ENCODE data around the gene CAPG.

CAPG gene
- long read RNA-seq, donor 1, transcript CAPG-204 (10 exons, 1,151 nt) = major isoform, 54 of 102 reads
- long read RNA-seq, donor 1, transcript CAPG-212 (3 exons, 486 nt) = minor isoform, 6 of 102 reads
- long read RNA-seq, donor 1, partial matches to known transcripts = 38 of 102 reads
- long read RNA-seq, donor 1, other reads (novel, unspliced or antisense) = 0 of 102 reads
- long read RNA-seq, donor 2, transcript CAPG-204 (10 exons, 1,151 nt) = major isoform, 20 of 38 reads
- long read RNA-seq, donor 2, transcript CAPG-212 (3 exons, 486 nt) = minor isoform, 7 of 38 reads
- long read RNA-seq, donor 2, partial matches to known transcripts = 10 of 38 reads
- long read RNA-seq, donor 2, other reads (novel, unspliced or antisense) = 0 of 38 reads
- long read RNA-seq, donor 3, transcript CAPG-204 (10 exons, 1,151 nt) = major isoform, 25 of 36 reads
- long read RNA-seq, donor 3, transcript CAPG-212 (3 exons, 486 nt) = minor isoform, 9 of 36 reads
- long read RNA-seq, donor 3, partial matches to known transcripts = 0 of 36 reads
- long read RNA-seq, donor 3, other reads (novel, unspliced or antisense) = 0 of 36 reads
- long read RNA-seq, donor 4, transcript CAPG-204 (10 exons, 1,151 nt) = major isoform, 28 of 38 reads
- long read RNA-seq, donor 4, partial matches to known transcripts = 10 of 38 reads
- long read RNA-seq, donor 4, other reads (novel, unspliced or antisense) = 0 of 38 reads
- long read RNA-seq, donor 5, transcript CAPG-204 (10 exons, 1,151 nt) = major isoform, 24 of 33 reads
- long read RNA-seq, donor 5, partial matches to known transcripts = 6 of 33 reads
- long read RNA-seq, donor 5, other reads (novel, unspliced or antisense) = 0 of 33 reads
- long read RNA-seq, donor 6, transcript CAPG-212 (3 exons, 486 nt) = minor isoform, 6 of 33 reads
- long read RNA-seq, donor 6, transcript CAPG-204 (10 exons, 1,151 nt) = major isoform, 19 of 33 reads
- long read RNA-seq, donor 6, partial matches to known transcripts = 6 of 33 reads
- long read RNA-seq, donor 6, other reads (novel, unspliced or antisense) = 0 of 33 reads
- long read RNA-seq, donor 7, transcript CAPG-212 (3 exons, 486 nt) = minor isoform, 9 of 30 reads
- long read RNA-seq, donor 7, transcript CAPG-204 (10 exons, 1,151 nt) = major isoform, 21 of 30 reads
- long read RNA-seq, donor 7, partial matches to known transcripts = 0 of 30 reads
- long read RNA-seq, donor 7, other reads (novel, unspliced or antisense) = 0 of 30 reads
- long read RNA-seq, donor 8, transcript CAPG-204 (10 exons, 1,151 nt) = major isoform, 38 of 53 reads
- long read RNA-seq, donor 8, partial matches to known transcripts = 12 of 53 reads
- long read RNA-seq, donor 8, other reads (novel, unspliced or antisense) = 0 of 53 reads

GRCh38 chr2:85409845-85410583, at the start of gene CAPG:
CAPG (minus strand) TSS chr2:85410366; CDS start chr2:85402145, 8,221 bp downstream.
- DNase-seq = no peak

- no peak for DNase-seq
These were observed 49.6 kb upstream of the CAPG start for GRCh38 chr2:85459771-85460170.

GRCh38 chr2:85458601-85459563, 48.7 kb upstream of the CAPG start:
- no peak for DNase-seq

GRCh38 chr2:85457877-85458316, 47.7 kb upstream of the CAPG start:
- no peak for DNase-seq

- no peak for DNase-seq
These were observed 46.9 kb upstream of the CAPG start for GRCh38 chr2:85457043-85457442.

GRCh38 chr2:85455552-85456090, 45.5 kb upstream of the CAPG start:
- DNase-seq = no peak

GRCh38 chr2:85453571-85453970, 43.4 kb upstream of the CAPG start:
- DNase-seq = no peak

GRCh38 chr2:85452237-85452636, 42.1 kb upstream of the CAPG start:
- DNase-seq = no peak

GRCh38 chr2:85449214-85449588, 39.0 kb upstream of the CAPG start:
- no peak for DNase-seq

GRCh38 chr2:85448461-85449213, 38.5 kb upstream of the CAPG start:
- DNase-seq = no peak

GRCh38 chr2:85447222-85447585, 37.0 kb upstream of the CAPG start:
- DNase-seq = no peak

- no peak for DNase-seq
These were observed 36.4 kb upstream of the CAPG start for GRCh38 chr2:85446296-85447221.

- no peak for DNase-seq
These were observed 35.4 kb upstream of the CAPG start for GRCh38 chr2:85445316-85446295.

GRCh38 chr2:85444629-85445172, 34.5 kb upstream of the CAPG start:
- DNase-seq = no peak

- DNase-seq = no peak
These were observed 31.7 kb upstream of the CAPG start for GRCh38 chr2:85441864-85442263.

GRCh38 chr2:85440729-85441128, 30.6 kb upstream of the CAPG start:
- no peak for DNase-seq

- DNase-seq = no peak
These were observed 29.8 kb upstream of the CAPG start for GRCh38 chr2:85439986-85440385.

Measured in right kidney (tissue), 9 donors.